UCSD-AML1 (cell line): ENCODE results near the gene STX7.

Experiments
- DNase-seq: peaks from one replicate; lab custom pipeline; 2025; ENCODE audit not compliant: unreplicated experiment; lab: John Stamatoyannopoulos, UW

Gene STX7

DNA sequence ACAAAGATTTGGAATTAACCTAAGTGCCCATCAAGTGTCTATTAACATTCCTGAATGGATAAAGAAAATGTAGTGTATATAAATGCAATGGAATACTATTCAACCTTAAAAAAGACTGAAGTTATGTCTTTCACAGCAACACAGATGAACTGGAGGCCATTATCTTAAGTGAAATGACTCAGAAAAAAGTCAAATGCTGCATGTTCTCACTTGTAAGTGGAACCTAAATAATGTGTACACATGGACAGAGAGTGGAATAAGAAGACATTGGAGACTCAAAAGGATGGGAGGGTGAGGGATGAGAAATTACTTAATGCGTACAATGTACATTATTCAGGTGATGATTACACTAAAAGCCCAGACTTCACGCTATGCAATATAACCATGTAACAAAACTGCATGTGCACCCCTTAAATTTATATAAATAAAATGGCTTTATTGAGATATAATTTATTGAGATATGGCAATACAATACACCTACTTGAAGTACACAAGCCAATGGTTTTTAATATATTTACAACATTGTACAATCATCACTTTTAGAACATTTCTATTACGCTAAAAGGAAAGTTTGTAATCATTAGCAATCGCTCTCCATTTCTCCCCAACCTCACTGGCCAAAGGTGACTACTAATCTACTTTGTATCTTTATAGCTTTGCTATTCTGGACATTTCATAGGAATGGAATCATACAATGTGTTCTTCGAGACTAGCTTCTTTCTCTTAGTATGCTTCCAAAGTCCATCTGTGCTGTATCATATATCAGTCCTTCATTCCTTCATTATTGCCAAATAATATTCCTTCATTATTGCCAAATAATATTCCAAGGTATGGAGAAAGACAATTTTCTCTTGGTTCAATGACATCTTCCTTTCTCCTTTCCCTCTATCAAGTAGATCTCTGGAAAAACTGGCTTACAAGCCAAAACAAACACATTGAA, 5.8 kb downstream of the STX7 start:
- no peak for DNase-seq

DNA sequence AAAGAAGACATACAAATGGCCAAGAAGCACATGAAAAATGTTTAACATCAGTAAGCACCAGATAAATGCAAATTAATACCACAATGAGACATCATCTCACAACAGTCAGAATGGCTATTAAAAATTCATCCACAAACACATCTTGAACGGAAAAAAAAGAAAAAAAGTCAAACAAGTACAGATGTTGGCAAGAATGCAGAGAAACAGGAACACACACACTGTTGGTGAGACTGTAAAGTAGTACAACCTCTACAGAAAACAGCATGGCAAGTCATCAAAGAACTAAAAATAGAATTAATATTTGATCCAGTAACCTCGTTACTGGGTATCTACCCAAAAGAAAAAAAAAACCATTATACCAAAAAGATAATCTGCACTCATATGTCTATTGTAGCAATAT, 6.5 kb downstream of the STX7 start:
- no peak for DNase-seq

DNA sequence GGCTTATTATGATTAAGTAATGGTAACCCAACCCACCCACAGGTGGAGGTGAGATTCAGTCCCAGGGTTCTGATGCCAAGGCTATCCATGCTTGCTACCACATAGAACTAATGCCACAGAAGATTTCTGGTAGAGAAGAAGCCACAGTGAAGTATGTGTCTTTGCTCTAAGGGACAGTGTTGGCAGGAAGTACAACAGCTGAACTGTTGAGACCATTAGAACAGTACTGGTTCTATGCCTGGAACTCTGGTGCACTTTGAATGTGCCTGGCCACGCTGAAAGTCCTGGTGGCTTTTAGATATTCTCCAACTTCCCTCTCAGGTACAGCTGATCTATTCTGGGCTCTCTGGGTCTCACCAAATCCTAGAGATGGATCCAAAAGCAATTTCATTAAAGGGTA, 7.8 kb downstream of the STX7 start:
- DNase-seq: no peak

DNA sequence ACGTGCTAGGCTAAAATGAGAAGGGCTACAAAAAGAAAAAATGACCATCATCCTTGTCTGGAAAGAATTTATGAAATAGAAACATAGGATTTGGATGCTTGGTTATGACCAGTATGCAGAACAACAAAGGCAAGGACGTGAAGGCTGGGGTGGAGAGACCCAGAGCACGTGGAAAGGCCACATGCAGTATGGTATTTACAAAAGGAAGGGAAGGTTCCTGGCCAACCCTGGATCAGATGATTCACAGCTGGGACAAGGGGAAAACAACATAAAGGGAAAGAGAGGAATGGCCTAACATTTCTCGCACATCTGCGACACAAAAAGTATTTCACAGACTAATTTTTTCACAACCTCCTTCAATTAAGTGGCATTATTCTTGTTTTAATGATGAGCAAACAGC, 8.2 kb downstream of the STX7 start:
- no peak for DNase-seq

DNA sequence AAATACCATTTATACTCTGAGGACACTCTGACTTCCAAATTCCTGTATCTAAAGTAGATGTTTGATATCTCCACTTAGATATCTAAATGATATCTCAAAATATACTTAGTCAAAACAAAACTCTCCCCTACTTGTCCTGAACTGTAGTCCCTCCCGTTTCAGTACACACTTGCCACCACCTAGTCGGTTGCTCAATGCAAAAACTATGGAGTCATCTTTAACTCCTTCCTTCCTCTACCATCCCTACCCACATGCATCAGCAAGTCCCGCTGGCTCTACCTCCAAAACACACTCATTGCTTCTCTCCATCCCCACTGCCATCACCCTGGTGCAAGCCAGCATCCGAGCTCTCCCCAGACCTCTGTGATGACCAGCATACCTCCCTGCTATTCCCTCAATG, 13.2 kb downstream of the STX7 start:
- DNase-seq: no peak

DNA sequence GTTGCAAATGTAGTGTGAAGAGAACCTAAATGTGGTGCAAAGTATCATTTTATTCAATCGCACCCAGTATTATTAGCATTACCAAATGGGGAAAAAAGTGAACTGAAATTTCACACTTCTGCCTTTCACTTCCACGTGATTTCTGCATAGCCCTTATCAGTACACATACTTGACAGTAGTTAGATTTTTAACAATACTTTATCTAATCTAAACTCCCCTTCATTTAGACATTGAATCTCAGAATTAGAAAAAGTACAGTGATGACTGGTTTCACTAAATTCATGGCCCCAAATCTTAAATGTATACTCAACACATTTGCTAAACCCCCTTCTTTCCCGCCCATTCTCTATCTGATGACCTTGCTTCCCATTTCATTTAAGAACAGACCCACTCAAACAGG, 14.3 kb downstream of the STX7 start:
- no peak for DNase-seq

DNA sequence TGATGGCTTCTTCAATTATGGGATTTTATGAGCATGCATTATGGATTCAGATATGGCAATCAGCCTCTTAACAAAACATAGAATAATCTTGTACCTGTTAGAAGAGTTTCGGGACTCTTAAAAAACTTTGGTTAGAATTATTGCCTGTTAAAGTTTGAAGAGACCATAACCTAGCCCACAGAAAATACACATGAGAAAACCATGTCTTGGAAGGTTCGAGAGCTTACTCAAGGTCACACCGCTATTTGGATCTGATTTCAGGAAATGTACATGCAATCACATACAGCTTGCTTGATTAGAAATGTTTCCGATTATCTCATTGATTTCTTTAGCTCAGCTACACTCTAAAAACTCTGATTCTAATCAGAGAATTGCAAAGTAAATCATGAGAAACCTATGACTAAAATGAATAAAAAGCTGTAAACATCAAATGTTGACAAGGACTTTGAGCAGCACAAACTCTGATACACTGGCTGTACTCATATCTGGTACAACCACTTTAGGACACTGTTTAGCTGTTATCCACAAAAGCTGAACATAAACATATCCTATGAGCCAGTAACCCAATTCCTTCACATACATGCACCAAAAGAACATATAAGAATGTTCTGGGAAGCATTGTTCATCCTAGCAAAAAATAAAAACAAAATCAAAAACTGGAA, 16.3 kb downstream of the STX7 start:
- no peak for DNase-seq

DNA sequence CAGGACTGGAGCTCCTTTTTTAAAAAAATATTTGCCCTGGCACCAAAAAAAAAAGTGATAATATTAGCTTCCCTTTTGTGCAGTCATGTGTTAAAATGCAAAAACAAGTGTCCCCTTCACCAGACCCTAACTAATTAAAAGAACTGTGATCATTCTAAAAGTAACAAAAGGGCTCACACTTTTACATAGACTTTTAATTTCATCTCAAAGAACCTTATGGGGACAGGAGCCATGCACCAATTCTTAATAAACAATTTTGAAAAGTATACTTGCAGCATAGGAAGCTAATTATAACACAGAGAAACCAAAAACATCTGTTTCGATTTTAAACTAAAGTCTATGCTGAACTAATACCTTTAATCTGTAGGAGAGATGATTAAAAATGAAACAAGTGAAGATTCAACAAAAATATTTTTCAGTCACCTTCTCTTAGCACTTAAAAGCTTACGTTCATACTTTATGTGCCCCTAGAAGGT, 17.3 kb downstream of the STX7 start:
- DNase-seq: no peak

DNA sequence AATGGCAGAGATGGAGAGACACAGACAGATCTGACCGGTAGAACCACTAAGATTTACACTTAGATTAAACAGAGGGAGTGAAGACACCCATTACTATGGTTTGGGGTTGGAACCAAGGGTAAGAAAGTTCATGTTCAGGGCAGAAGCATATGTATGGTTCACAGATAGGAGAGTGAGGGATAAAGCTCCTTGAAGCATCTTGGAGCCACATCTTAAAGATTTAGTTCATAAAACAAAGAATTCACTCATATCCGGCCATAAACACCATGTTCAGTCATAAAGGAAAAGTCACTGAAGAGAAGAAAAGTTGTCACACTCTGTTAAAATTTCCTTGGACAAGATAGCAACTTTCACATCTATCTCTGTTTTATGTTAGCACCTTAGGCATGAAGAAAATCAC, 18.0 kb downstream of the STX7 start:
- no peak for DNase-seq

DNA sequence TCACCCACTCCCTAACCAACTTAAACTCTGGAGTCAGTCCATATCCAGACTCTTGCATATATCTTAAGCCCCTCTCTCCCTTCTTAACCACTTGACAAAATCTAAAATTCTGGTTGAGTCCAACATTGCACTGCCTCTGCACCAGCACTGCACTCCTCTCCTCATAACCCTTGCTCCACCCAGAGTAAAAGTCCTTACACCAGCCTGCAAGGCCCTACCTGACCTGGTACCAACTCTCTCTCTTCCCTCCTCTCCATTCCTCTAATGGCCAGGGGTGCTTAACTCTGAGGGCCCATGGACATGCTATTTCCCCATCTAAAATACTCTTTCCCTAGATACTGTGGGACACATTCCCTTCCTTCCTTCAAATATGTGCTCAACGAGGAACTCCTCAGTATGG, 21.0 kb downstream of the STX7 start:
- DNase-seq: no peak

DNA sequence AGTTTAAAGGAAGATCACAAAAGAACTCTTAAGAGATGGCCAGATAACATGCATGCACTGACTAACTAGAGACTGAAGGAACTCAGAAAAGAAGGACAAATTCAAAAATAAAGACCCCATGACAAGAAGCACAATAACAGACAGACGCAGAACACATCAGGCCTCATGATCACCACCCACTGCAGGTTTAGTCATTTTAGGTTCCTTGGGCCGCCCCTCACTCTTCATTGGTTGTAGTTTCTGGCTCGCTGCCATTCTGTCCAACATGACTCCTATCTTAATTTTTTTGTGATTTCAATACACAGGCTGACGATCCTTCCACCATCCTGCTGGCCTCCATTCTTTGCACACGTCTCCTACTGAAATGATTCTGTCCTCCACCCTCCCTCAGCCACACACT, 21.6 kb downstream of the STX7 start:
- DNase-seq: no peak

DNA sequence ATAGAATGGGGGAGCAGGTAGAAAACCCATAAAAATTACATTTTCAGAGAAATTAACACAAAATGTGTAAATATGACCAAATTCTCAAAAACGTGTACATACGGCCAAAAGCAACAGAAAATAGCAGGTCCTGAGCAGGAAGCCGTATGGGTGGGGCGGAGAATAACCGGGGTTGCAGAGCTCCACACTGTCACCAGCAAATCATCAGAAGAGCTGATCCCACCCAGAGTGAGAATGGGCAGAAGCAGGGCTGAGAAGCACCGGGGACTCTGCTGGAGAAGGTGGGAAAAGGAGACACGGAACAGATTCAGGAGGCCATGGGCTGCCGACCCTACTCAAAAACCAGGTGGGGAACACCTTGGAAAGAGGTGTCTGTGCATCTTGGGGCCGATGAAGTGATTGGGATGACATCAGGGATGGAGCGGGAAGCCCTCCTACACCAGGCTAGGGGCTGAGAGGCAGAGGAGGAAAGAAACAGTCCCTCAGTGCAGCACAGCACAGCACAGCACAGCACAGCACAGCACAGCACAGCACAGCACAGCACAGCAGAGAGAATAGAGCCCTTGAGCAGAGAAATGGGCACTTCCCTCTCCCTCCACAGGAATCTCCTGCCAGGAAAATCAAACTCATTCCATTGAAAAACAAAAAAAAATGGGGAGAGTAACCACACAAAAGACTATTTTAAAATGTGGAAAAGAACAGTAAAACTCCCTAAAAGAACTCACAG, 22.3 kb downstream of the STX7 start:
- no peak for DNase-seq

DNA sequence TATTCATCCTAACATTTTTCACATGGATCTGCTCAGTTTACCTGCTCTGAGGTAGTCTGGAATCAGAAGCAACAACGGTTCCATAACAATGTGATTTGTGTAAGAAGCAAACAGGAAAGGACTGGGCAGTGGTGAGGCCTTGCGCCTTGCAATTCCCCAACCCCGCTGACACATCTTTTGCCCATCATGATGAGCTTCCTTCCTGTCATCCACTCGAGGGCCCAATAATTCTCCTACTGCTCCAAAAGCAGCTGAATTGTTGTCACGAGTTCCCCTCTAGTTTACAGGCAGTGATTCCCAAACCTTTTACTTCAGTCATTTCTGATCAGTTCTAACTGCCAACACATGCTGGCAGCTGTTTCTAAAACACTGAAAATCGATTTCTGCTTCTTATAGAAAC, 22.9 kb downstream of the STX7 start:
- no peak for DNase-seq

DNA sequence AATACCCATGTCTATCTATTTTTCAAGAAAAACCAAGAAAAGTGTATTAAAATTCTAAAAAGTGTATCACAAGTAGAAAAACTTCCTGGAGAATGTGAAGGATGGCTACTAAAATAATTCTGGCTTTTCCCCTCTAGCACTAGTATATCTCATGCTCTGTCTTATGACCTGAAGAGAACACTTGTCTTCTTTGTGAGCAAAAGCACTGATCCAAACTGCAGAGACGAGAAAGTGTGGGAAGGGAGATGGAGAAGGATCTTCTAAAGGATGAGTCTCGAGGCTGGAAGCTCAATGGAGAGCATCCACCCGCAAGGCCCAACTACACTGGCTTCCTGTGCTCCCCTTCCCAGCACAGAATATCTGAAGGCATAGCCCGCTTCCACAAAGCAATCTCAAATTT, 23.5 kb downstream of the STX7 start:
- DNase-seq: no peak

DNA sequence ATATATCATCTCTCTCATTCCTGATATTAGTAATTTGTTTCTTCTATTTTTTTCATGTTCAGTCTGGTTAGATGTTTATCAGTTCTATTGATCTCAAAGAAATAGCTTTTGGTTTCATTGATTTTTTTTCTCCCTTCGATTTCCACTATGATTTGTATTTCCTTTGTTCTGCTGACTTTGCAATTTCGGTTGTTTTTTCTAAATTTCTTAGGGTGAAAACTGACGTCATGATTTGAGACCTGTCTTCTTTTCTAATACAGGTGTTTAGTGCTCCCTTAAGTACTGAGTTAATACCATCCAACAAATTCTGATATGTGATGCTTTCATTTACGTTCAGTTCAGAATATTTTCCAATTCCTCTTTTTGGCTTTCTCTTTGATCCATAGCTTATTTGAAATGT, 25.2 kb downstream of the STX7 start:
- DNase-seq: no peak

DNA sequence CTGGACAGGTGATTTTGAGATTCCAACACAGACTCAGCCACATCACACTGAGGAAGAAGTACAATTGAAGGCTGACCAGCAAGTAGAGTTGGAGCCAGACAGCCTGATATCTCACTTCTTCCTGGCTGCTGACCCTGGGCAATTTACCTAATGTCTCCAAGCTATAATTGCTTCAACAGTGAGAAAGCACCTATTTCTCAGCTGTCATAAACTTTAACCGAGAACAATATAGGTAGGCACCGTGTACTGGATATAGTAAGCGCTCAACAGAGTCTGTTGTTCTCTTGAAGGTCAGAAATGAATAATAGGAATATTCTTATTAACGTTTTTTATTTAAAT, 28.3 kb downstream of the STX7 start:
- no peak for DNase-seq

DNA sequence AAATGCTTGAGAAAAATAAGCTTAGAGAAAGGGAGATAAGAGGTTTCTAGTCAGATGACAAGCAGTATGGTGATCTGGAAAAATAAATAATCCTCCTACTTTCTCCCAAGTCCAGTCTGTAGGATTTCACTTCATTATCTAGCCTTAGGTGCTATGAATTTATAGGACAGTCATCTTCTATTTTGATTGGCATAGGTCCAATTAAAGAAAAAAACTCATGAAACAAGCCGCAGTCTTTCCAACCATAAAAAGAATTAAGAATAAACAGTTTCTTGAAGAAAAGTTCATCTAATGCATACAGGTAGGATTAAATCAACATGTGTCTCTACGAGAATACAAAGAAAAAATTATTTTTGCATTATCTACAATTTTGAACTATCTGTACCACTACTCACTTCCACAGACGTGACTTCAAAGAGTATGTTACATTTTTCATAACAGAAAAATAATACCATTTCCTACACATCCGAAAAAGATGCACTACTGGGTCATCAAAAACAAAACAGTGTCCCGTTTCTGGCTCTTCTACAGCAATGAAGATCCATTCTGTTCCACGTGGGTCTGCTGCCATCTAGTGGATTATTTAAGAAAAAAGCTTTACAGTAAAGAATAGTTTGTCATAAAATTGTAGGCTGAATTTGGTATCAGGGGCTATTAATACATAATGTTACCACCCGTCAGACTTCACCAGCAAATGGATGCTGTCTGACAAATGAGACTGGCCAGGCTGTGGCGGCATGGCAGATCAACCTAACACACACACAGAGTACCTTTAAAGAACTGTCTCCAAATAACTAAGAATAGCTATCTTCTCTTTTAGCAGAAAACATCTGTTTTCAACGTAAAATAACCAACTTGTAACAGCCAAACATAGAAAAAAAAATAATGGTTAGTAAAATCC, 28.9 kb downstream of the STX7 start:
- DNase-seq: no peak

DNA sequence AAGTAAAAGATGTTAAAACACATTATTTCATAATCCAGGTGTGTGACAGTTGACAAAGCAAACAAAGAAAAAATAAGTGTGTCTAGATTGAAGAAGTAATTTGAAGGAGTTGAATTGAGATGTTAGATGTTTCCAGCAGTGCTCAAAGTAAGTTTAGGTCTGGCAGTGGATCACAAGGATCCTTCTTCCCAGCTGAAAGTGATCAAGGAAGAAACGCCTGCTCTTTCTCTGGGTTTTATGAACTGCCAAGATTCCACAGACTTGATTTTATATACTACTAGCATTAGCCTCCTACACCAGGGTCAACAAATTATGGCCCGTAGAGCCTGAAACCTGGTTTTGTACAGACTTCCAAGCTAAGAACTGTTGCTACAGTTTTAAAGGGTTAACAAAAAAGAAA, 30.3 kb downstream of the STX7 start:
- no peak for DNase-seq

DNA sequence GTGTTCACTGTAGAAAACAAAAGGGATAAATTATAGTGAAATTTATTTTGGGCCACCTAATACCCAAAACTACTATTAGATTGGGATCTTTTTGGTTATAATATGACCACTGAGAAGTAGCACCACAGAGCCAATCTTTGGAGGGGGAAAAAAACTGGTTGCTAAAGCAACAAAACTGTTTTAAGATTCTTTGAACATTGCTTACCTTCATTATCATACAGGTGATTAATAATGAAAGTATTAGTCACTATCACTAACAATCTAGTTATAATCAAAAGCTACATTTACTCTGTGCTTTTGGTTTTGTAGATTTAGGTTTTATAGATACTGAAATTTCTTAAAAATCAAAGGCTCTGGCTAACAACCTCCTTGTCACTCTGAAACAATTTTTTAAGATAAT, 31.7 kb downstream of the STX7 start:
- no peak for DNase-seq

DNA sequence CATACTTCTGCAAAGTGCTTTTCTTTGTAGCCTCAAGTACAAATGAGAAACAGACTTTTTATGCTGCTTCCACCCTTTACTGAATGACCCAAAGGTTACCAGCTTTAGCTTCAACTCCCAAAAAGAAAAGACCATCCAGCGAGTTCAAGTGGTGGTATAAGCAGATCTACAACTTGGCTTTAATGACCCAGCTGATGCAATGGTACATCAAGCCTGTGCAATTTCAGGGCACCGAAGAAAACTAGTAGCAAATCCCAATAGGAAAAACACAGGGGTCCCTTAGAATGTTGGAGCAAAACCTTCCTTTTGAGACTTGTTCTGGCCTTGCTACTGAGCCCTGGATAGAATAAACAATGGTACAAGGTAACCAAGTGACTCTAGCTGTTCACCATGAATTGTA, 33.8 kb downstream of the STX7 start:
- no peak for DNase-seq

DNA sequence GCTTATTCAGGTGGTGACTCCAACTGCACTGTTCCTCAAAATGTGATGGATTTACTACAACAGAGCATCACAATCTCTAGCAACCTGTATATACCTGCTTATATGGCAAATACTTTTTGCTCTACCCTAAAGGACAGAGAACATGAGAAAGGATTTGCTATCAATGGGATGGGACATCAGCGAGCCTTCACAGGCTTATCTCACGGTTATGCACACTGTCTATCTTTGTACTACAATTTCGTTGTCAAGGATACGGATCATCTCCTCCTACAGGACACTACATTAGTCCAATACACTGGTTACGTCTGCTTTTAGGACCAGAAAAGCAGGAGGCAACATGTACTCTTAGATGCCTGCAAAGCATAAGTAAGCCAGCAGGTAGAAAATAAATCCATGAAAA, 34.2 kb downstream of the STX7 start:
- no peak for DNase-seq
